ENCODE data around the gene CLRN3. TPM values are rescaled to one million over a fixed set of nuclear protein-coding genes. Genes with fewer than 3 reads are reported as not detected.

Gene CLRN3
- total and polyA plus RNA-seq, 2 of the 8 experiments (the other 6 are each of a cell fraction or from before 2014, with no cell fraction given): not detected

- Histone ChIP-seq H4K5ac (ENCODE audit: insufficient read length, low read depth, low read length) (no peak overlapping the region), H3K4me2 (ENCODE audit: insufficient read depth in 1 of 2, low read depth in 2 of 2, low read length in 2 of 2) (no peak overlapping the region), H3K23me2 (ENCODE audit: low read depth, low read length) (no peaks in the 10 kb centered on the region), H4K20me1 (replicated peaks in 1 of 2; ENCODE audit: control insufficient read depth in 1 of 2, insufficient read depth in 2 of 2, low read length in 2 of 2) (no peaks in the 10 kb centered on the region), H2BK120ac (replicated peaks; ENCODE audit: low read depth, low read length) (no peak overlapping the region), H2BK5ac (ENCODE audit: low read depth, low read length) (no peak overlapping the region), H3K4me1 (replicated peaks in 1 of 4; ENCODE audit: control insufficient read depth in 3 of 4, insufficient read depth in 4 of 4, low read length in 3 of 4) (no peaks in the 10 kb centered on the region; a peak in 1 of 7 replicates), H3K9ac (replicated peaks in 1 of 4; ENCODE audit: extremely low read depth in 1 of 4, low read depth in 3 of 4, low read length in 3 of 4) (no peak overlapping the region), H2BK20ac (ENCODE audit: low read length) (no peak overlapping the region), H3K36me3 (ENCODE audit: control insufficient read depth in 2 of 4, insufficient read depth in 4 of 4, low read length in 3 of 4) (no peaks in the 10 kb centered on the region), H3K14ac (ENCODE audit: insufficient read length) (no peak overlapping the region), H3K9me3 (ENCODE audit: insufficient read depth in 2 of 2, low read depth in 1 of 2, low read length in 1 of 2) (no peaks in the 10 kb centered on the region), H2AK5ac (ENCODE audit: low read depth, low read length) (no peak overlapping the region), H3K79me1 (ENCODE audit: low read depth, low read length) (no peaks in the 10 kb centered on the region), H3K23ac (ENCODE audit: insufficient read length) (no peak overlapping the region), H2AFZ (ENCODE audit: low read length) (no peak overlapping the region), H3K27me3 (replicated peaks in 1 of 4; ENCODE audit: control insufficient read depth in 3 of 4, extremely low read depth in 1 of 4, insufficient read depth in 3 of 4, low read length in 3 of 4) (no peaks in the 10 kb centered on the region), H4K8ac (ENCODE audit: extremely low read depth, insufficient read depth, low read length) (no peak overlapping the region), H3K4ac (replicated peaks; ENCODE audit: insufficient read length, low read depth, low read length) (no peak overlapping the region), H3K18ac (ENCODE audit: extremely low read depth, low read length) (no peak overlapping the region), H3K56ac (replicated peaks; ENCODE audit: insufficient read length, low read depth, low read length) (no peak overlapping the region), H3K79me2 (ENCODE audit: control insufficient read depth in 1 of 2, insufficient read depth in 2 of 2, low read length in 2 of 2) (no peaks in the 10 kb centered on the region), H2BK12ac (ENCODE audit: low read depth, low read length) (no peak overlapping the region), H3K27ac (ENCODE audit: low read depth, low read length) (no peak overlapping the region), H4K91ac (replicated peaks; ENCODE audit: insufficient read length, low read length) (no peak overlapping the region), H3K4me3 (ENCODE audit: extremely low read depth in 1 of 4, insufficient read depth in 2 of 4, low read depth in 3 of 4, low read length in 4 of 4) (no peak overlapping the region), H2BK15ac (ENCODE audit: low read length) (no peak overlapping the region)
- ChIA-PET CTCF (ENCODE audit: partially characterized antibody) (no interaction called here), POLR2A (ENCODE audit: partially characterized antibody) (no interaction called here)
- DNase-seq (ENCODE audit: low read depth in 1 of 2, low spot score in 2 of 2) (no peak), FAIRE-seq (no peak)
- no peak for TF ChIP-seq CREB1 (IDR thresholded peaks at IDR 0.05)
- TF ChIP-seq POLR2A (IDR thresholded peaks at IDR 0.05; ENCODE audit: control extremely low read depth in 1 of 2, low read depth in 2 of 2, low read length in 2 of 2): no peak
- TF ChIP-seq BRCA1 (IDR thresholded peaks at IDR 0.05; ENCODE audit: low read depth, low read length): no peak
- no peak for TF ChIP-seq SP1 (IDR thresholded peaks at IDR 0.05; ENCODE audit: low read depth, low read length)
- TF ChIP-seq BCL11A (IDR thresholded peaks at IDR 0.05; ENCODE audit: low read depth in 2 of 2, low read length in 2 of 2): no peak
- no peak for TF ChIP-seq MAX (IDR thresholded peaks at IDR 0.05)
- TF ChIP-seq RBBP5 (IDR thresholded peaks at IDR 0.05; ENCODE audit: borderline replicate concordance, low read depth, low read length): no peak
- no peak for TF ChIP-seq SIX5 (IDR thresholded peaks at IDR 0.05; ENCODE audit: low read depth, low read length)
- 88% methylated on average over 5 of the region's 6 CpGs; no CpG with 5 or more reads in 1 of the 2 experiments for WGBS, 2 experiments (ENCODE audit: extremely low coverage in 1 of 2, insufficient coverage in 1 of 2, insufficient read length in 1 of 2, insufficient replicate concordance in 2 of 2, low coverage in 1 of 2, low lambda C conversion rate in 2 of 2, missing lambda C conversion rate in 1 of 2)
Measured at GRCh38 chr10:127848226-127848625, 44.5 kb downstream of the CLRN3 start.

Data from H1 (cell line).